Measurements from ENCODE around the gene CACTIN. TPM values are rescaled to one million over a fixed set of nuclear protein-coding genes. Genes with fewer than 3 reads are reported as not detected.

The CACTIN gene
- total RNA-seq, 2 experiments from 2014 or later: 25.2 to 27.2 TPM

DNA sequence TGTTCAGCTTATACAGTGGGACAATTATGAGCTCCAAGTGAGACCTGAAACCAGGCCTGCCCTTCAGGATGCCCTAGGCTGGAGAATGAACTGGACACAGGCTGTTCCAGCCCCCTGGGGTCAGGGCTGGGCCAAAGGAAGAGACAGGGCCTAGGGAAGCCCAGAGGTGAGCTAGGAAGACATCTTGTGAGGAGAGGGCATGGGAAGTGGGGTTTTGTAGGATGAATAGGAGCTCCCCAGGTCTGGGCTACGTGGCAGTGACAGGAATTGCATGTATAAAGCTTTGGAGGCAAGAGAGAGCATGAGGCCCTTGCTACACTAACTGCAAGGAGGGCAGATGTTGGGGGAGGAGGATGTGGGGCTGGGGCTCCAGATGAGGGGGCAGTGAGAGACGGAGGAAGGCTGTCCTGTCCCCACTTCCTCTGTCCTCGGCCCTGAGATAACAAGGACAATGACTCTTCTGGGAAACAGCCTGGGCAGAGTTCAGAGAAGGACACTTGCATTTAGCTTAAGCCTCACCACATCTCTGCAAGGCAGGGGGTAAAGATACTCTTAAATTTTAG is 18.4 kb downstream of the CACTIN start:
- peaks cover 5% of the 10 kb centered on the region for H3K36me3 Mint-ChIP-seq
- DNase-seq: no peak
- peaks cover 4% of the 10 kb centered on the region for H3K27me3 Mint-ChIP-seq
- H3K4me3 Mint-ChIP-seq: no peak overlapping the region
- no peaks in the 10 kb centered on the region for H3K9me3 Mint-ChIP-seq
- H3K27ac Mint-ChIP-seq: no peak overlapping the region
- no peaks in the 10 kb centered on the region for H3K4me1 Mint-ChIP-seq (ENCODE audit: low read depth)
- POLR2A ChIA-PET: interaction anchor here (0.6 kb wide), 1 partner anchor 481 kb away, joined by 3 read pairs; no protein-coding TSS in a partner anchor
- CTCF ChIA-PET: interaction anchor here (0.9 kb wide), 1 partner anchor 63 kb away, joined by 3 read pairs; no protein-coding TSS in a partner anchor
- intact Hi-C loops (cut with micrococcal nuclease): no loop called here

DNA sequence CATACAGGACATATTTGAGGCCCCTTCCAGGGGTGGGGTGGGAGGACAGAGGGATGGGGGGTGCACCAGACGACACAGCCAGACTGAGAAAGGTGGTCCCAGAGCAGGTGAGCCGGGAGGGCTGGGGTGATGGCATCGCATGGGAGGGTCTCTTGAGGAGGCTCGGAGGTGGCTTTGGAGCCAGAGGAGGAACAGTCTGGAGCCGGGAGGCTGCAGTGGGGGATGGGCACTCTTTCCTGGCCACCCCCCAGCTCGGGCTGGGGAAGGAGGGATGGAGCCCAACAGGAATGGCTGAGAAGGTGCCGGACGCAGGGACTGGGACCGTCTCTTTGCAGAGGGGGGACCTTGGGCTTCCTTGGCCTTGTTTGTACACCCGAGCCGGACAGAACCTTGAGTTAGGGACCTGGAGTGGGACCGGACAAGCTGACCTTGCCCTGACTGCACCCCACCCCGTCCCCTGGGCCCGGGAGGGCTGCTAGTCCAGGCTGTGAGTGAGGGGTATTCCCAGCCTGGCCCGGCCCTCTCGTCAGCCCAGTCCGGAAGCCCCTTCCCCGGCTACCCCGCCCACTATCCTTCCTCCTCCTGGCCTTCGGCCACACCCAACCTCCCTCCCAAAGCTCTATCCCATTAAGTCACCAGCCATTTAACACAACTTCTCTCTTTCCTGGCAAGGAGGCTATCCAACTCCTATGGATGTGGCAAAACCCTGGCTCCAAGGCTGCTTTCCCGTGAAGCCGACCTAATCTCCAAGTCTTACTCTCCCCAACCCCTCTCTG is 19.1 kb downstream of the CACTIN start:
- no peaks in the 10 kb centered on the region for H3K9me3 Mint-ChIP-seq
- ChIA-PET POLR2A (no interaction called here), CTCF (interaction anchor here (0.9 kb wide), 1 partner anchor 62 kb away, joined by 3 read pairs; no protein-coding TSS in a partner anchor)
- peaks cover 5% of the 10 kb centered on the region for H3K36me3 Mint-ChIP-seq
- no peak overlapping the region for H3K27ac Mint-ChIP-seq
- no peak for DNase-seq
- intact Hi-C loops (cut with micrococcal nuclease): no loop called here
- H3K4me3 Mint-ChIP-seq: no peak overlapping the region
- H3K4me1 Mint-ChIP-seq (ENCODE audit: low read depth): no peaks in the 10 kb centered on the region
- H3K27me3 Mint-ChIP-seq: peaks cover 4% of the 10 kb centered on the region

DNA sequence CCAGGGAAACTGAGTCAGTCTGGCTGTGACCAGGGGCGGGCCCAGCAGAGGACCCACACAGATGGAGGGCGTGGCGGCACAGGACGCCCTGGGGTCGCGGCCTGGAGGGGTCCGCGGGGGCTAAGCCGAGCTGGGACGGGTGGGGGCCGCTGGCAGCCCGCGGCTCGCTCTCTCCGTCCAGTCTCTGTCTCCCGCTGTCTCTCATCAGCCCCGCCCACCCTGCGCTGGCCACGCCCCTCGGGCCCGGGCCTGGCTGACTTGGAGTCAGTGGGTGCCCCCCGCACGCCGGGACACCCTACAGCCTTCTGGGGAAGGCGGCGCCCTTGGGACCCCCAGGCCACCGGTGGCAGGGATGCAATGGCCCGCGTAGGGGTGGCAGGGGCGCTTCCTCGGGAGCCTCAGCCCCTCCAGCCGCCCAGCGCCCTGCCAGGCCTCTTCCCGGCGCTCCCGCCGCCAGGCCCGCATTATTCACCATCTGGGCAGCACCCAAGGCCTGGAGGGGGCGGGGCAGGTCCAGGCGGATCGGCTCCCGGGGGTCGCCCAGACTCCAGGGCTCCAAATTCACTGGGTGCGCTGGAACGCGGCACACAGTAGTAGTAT is 19.8 kb downstream of the CACTIN start, which contains the start of gene TBXA2R:
Gene TBXA2R, minus strand, starts transcription at position 186 of the 600 bp plus-strand sequence. CDS start 6,241 bp downstream, outside the sequence.
- peak; percentile 59 for DNase-seq
- Mint-ChIP-seq H3K9me3 (no peaks in the 10 kb centered on the region), H3K36me3 (peaks cover under 1% of the 10 kb centered on the region), H3K27me3 (peaks cover 4% of the 10 kb centered on the region), H3K4me1 (ENCODE audit: low read depth) (no peaks in the 10 kb centered on the region), H3K27ac (no peak within 1 kb of the TSS), H3K4me3 (no peak within 1 kb of the TSS)
- CTCF ChIA-PET: interaction anchor here (0.9 kb wide), 1 partner anchor 62 kb away, joined by 3 read pairs; no protein-coding TSS in a partner anchor
- POLR2A ChIA-PET: no interaction called here
- intact Hi-C loops (cut with micrococcal nuclease): no loop called here

DNA sequence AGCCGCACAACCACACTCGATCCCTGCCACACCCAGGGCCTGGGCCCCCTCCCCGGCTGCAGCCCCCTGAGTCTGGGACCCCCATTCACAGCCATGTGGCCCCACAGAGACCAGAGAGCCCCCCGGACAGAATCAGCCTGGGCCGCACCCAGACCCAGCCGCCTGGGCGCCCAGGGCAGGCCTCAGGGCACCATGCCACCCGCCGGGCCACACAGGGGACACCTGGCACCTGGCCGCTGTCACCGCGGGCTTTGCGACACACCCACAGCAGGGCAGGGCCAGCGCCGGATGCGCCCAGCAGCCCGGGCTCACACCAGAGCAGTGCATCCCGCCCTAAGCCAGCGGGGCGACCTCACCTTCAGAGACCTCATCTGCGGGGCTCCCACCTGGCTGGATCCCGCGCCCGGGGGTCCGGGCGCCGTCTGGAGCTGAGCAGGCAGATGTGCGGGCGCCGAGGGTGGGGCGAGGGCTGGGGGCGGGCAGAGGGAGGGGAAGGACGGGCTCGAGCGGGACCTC is 20.4 kb downstream of the CACTIN start:
- H3K9me3 Mint-ChIP-seq: no peaks in the 10 kb centered on the region
- POLR2A ChIA-PET: no interaction called here
- no peak overlapping the region for H3K27ac Mint-ChIP-seq
- intact Hi-C loops (cut with micrococcal nuclease): no loop called here
- no peaks in the 10 kb centered on the region for H3K36me3 Mint-ChIP-seq
- H3K4me1 Mint-ChIP-seq (ENCODE audit: low read depth): no peaks in the 10 kb centered on the region
- peak; percentile 41 for DNase-seq
- CTCF ChIA-PET: no interaction called here
- peaks cover 4% of the 10 kb centered on the region for H3K27me3 Mint-ChIP-seq
- no peak overlapping the region for H3K4me3 Mint-ChIP-seq

DNA sequence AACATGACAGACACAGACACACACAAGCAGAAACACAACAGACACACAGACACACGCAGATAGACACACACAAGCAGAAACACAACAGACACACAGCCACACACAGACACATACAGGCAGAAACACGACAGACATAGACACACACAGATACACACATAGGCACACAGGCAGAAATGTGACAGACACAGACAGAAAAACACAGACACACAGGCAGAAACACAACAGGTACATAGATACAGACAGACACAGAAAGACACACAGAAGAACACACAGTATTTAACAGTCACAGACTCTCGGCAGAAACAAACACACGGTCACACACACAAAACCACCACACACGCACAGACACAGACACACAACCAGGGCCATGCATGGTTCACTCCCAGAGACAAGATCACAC is 20.8 kb downstream of the CACTIN start:
- ChIA-PET POLR2A (no interaction called here), CTCF (no interaction called here)
- Mint-ChIP-seq H3K4me3 (no peak overlapping the region), H3K27ac (no peak overlapping the region), H3K36me3 (no peaks in the 10 kb centered on the region), H3K27me3 (peaks cover 4% of the 10 kb centered on the region), H3K9me3 (no peaks in the 10 kb centered on the region), H3K4me1 (ENCODE audit: low read depth) (no peaks in the 10 kb centered on the region)
- intact Hi-C loops (cut with micrococcal nuclease): no loop called here
- no peak for DNase-seq

DNA sequence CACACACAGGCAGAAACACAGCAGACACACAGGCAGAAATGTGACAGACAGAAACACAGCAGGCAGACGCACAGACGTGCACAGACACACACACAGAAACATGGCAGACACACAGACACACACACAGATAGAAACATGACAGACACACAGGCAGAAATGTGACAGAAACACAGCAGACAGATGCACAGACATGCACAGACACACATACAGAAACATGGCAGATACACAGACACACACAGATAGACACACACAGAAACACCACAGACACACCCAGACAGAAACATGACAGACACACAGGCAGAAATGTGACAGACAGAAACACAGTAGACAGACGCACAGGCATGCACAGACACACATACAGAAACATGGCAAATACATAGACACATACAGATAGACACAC is 21.2 kb downstream of the CACTIN start:
- Mint-ChIP-seq H3K27me3 (peaks cover 4% of the 10 kb centered on the region), H3K36me3 (no peaks in the 10 kb centered on the region), H3K4me3 (no peak overlapping the region), H3K4me1 (ENCODE audit: low read depth) (no peaks in the 10 kb centered on the region), H3K9me3 (no peaks in the 10 kb centered on the region), H3K27ac (no peak overlapping the region)
- POLR2A ChIA-PET: no interaction called here
- intact Hi-C loops (cut with micrococcal nuclease): no loop called here
- no peak for DNase-seq
- CTCF ChIA-PET: no interaction called here

DNA sequence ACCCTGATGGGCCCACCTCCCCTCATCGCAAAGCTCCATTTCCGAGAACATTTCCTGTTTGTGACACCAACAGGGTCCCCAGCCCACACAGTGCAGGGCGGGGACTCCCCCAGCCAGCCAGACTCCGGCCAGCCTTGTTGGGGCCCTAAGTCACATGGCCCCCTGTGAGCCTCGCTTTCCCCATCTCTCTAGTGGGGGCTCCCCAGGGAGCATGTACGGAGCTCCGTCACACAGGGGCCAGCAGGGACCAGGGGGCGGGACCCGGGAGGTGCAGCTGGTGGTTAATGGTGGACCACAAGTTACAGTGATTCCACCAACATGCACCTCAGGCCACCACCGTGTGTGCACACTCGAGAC is 21.6 kb downstream of the CACTIN start:
- Mint-ChIP-seq H3K9me3 (no peaks in the 10 kb centered on the region), H3K36me3 (no peaks in the 10 kb centered on the region), H3K4me3 (peak overlapping the region; percentile 18), H3K27me3 (peaks cover 4% of the 10 kb centered on the region), H3K27ac (no peak overlapping the region), H3K4me1 (ENCODE audit: low read depth) (no peaks in the 10 kb centered on the region)
- peak; percentile 40 for DNase-seq
- ChIA-PET CTCF (no interaction called here), POLR2A (interaction anchor here (0.5 kb wide), 1 partner anchor 139 kb away, joined by 3 read pairs; no protein-coding TSS in a partner anchor)
- intact Hi-C loops (cut with micrococcal nuclease): no loop called here

DNA sequence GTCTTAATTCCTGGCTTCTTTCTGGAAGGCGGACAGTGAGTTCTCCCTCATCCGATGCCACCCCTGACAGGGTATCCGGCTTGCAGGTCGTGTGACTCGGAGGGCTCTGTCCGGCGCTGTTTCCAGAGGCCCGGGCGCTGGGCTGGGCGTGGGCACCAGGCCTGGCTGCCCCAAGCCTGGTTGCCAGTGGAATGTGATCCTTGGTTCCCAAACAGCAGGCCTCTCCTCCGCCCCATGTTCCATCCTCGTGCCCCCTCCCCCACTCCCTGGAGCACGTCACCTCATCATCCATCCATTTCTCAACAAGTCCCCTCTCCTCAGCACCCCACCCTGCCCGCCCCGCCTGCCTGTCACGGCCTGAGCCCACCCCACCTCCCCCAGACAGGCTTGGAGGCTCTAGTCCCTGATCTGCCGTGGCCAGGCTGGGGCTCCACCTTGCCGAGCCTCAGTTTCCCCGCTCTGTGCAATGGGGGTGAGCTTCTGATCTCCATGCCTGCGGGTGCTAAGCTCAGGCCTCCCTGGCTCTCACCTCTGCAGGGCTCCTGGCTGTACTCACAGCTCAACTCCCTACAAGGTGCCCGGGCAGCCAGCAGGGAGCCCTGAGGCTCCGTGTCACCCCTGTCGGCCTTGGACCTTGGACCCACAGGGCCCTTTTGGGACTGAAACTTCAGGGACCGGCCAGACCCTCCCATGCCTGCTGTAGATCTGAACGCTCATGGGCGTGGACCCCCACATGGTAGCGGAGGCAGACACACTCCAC is 22.2 kb downstream of the CACTIN start:
- Mint-ChIP-seq H3K36me3 (no peaks in the 10 kb centered on the region), H3K4me3 (peak overlapping the region; percentile 18), H3K9me3 (no peaks in the 10 kb centered on the region), H3K4me1 (ENCODE audit: low read depth) (no peaks in the 10 kb centered on the region), H3K27me3 (peaks cover 4% of the 10 kb centered on the region), H3K27ac (no peak overlapping the region)
- intact Hi-C loops (cut with micrococcal nuclease): no loop called here
- ChIA-PET POLR2A (interaction anchor here (0.5 kb wide), 1 partner anchor 138 kb away, joined by 3 read pairs; no protein-coding TSS in a partner anchor), CTCF (interaction anchor here (1.1 kb wide), 1 partner anchor 59 kb away, joined by 3 read pairs; no protein-coding TSS in a partner anchor)
- no peak for DNase-seq

DNA sequence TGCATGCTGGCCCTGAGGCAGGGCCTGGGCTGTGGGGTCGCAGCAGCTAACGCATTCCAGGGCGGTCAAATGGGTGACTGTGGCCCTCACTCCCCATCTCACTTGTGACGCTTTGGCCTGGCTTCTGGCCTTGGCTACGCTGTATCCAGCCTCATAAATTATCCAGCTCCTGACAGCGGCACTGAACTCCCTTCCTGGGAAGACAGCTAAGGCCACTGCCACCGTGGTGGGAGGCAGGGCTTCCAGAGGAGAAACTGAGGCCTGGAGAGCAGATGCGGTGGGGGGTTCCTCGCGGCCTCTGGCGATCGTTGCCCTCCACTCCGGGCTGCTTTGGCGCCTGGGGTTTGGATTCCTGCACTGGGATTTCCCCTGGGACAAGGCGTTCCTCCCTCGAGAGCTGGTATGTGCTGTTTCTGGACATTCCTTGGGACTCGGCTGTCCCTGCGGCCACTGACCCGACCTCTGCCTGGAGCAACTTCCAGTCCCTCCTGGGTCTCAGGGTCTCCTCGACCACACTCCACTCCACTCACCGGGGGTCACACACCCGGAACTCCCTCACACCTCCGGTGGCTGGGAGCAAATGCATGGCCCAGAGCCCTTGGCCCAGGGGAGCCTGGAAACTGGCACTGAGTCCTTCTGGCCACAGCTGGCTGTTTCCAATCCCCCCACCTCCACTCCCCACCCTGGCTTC is 23.3 kb downstream of the CACTIN start:
- CTCF ChIA-PET: interaction anchor here (1.1 kb wide), 1 partner anchor 58 kb away, joined by 3 read pairs; no protein-coding TSS in a partner anchor
- Mint-ChIP-seq H3K4me1 (ENCODE audit: low read depth) (no peaks in the 10 kb centered on the region), H3K9me3 (no peaks in the 10 kb centered on the region), H3K4me3 (no peak overlapping the region), H3K36me3 (no peaks in the 10 kb centered on the region), H3K27ac (no peak overlapping the region), H3K27me3 (peaks cover 4% of the 10 kb centered on the region)
- POLR2A ChIA-PET: no interaction called here
- DNase-seq: no peak
- intact Hi-C loops (cut with micrococcal nuclease): no loop called here

DNA sequence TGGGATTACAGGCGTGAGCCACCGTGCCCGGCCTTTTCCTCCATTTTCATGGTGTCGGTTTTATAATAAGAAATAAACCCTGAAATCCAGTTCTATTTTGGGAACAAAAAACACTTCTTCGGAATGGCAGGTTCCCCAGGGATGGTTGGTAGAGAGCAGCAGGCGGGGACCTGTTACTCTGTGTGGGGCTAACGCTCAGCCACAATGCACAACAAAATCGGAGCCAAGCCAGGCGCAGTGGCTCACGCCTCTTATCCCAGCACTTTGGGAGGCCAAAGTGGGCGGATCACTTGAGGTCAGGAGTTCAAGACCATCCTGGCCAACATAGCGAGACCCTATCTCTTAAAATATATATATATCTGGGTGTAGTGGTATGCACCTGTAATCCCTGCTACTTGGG is 25.6 kb downstream of the CACTIN start:
- Mint-ChIP-seq H3K4me1 (ENCODE audit: low read depth) (no peaks in the 10 kb centered on the region), H3K9me3 (no peaks in the 10 kb centered on the region), H3K27me3 (peaks cover 2% of the 10 kb centered on the region), H3K27ac (no peak overlapping the region), H3K4me3 (no peak overlapping the region), H3K36me3 (no peaks in the 10 kb centered on the region)
- CTCF ChIA-PET: no interaction called here
- POLR2A ChIA-PET: no interaction called here
- intact Hi-C loops (cut with micrococcal nuclease): no loop called here
- no peak for DNase-seq

DNA sequence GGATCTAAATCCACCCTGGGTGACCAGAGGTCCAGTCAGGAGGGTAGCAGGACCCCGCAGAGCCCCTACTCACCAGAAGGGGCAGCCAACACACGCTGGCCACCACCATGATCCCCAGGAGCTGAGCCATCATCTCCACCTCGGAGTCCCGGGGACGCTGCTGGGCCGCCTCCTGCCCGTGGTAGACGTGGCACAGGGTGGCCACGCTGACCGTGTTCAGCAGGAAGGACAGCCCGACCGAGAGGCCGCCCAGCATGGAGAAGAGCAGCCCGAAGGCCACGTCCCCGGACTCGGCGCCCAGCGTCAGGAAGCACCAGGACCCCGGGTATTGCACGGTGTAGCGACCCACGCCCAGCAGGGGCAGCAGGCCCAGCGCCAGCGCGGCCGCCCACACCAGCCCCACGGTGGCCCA is 26.8 kb downstream of the CACTIN start:
- no peak for DNase-seq
- POLR2A ChIA-PET: no interaction called here
- no peaks in the 10 kb centered on the region for H3K4me1 Mint-ChIP-seq (ENCODE audit: low read depth)
- CTCF ChIA-PET: no interaction called here
- H3K27me3 Mint-ChIP-seq: peaks cover 2% of the 10 kb centered on the region
- intact Hi-C loops (cut with micrococcal nuclease): no loop called here
- H3K36me3 Mint-ChIP-seq: no peaks in the 10 kb centered on the region
- no peaks in the 10 kb centered on the region for H3K9me3 Mint-ChIP-seq
- H3K4me3 Mint-ChIP-seq: no peak overlapping the region
- H3K27ac Mint-ChIP-seq: no peak overlapping the region

Measured in activated CD4-positive, alpha-beta memory T cell treated with anti-CD3 and anti-CD28 coated beads for 36 hours (primary cell).